Tibial nerve (tissue), 4 donors: Measurements from ENCODE around the gene SLC43A1.

Experiments
- EP300 ChIP-seq, 2 donors: sonication (generic); formaldehyde crosslinking; IDR thresholded peaks; one replicate each; pipeline ENCODE4 v1.6.1; 2017; ENCODE audit warnings: antibody characterized with exemption in 2 of 2, mild to moderate bottlenecking in 1 of 2
- POLR2A ChIP-seq, 2 donors: fragments of 450-650 bp; IDR thresholded peaks; one replicate each; pipeline ENCODE4 v1.6.1; 2017; ENCODE audit warnings: antibody characterized with exemption in 2 of 2, mild to moderate bottlenecking in 2 of 2, moderate library complexity in 2 of 2
- TF ChIP-seq, protein P1 (sequence below), 5 experiments: fragments of 200-600 bp in 3 of 5; fragments of 450-650 bp in 2 of 5; sonication (generic) in 3 of 5; IDR thresholded peaks; one replicate each; pipeline ENCODE4 v1.5.1; 2016 to 2019; ENCODE audit warnings: antibody characterized with exemption in 5 of 5, mild to moderate bottlenecking in 3 of 5, moderate library complexity in 2 of 5

DNA sequence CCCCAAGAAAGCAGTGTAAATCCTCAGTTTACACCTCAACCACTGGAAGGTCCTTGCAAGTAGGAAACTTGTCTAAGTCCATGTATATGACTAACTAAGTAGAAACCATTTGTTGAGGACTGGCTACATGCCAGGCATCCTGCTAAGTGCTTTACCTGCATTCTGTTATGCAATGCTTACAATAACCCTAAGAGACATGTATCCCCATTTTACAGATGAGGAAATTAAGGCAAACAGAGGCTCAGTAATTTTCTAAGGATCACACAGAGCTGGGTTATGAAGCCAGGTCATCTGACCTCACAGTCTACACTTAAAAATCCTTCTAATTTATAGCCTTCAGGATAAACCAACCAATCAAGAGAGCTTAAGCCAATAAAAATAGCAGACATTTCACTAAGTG, 13.5 kb upstream of the SLC43A1 start:
- TF ChIP-seq, protein P1, sequence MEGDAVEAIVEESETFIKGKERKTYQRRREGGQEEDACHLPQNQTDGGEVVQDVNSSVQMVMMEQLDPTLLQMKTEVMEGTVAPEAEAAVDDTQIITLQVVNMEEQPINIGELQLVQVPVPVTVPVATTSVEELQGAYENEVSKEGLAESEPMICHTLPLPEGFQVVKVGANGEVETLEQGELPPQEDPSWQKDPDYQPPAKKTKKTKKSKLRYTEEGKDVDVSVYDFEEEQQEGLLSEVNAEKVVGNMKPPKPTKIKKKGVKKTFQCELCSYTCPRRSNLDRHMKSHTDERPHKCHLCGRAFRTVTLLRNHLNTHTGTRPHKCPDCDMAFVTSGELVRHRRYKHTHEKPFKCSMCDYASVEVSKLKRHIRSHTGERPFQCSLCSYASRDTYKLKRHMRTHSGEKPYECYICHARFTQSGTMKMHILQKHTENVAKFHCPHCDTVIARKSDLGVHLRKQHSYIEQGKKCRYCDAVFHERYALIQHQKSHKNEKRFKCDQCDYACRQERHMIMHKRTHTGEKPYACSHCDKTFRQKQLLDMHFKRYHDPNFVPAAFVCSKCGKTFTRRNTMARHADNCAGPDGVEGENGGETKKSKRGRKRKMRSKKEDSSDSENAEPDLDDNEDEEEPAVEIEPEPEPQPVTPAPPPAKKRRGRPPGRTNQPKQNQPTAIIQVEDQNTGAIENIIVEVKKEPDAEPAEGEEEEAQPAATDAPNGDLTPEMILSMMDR (IDR thresholded peaks at IDR 0.05): no peak
- TF ChIP-seq POLR2A (IDR thresholded peaks at IDR 0.05) (no peak), EP300 (IDR thresholded peaks at IDR 0.05) (no peak)
